GM18498 (cell line): ENCODE data around the gene DCTN1.

ENCODE experiments used
- ATAC-seq: cut with Tn5 transposase; IDR thresholded peaks from one replicate; pipeline ENCODE4 v1.9.1; 2021; ENCODE audit warnings: mild to moderate bottlenecking, moderate library complexity; ENCODE audit not compliant: unreplicated experiment

The DCTN1 gene

DNA sequence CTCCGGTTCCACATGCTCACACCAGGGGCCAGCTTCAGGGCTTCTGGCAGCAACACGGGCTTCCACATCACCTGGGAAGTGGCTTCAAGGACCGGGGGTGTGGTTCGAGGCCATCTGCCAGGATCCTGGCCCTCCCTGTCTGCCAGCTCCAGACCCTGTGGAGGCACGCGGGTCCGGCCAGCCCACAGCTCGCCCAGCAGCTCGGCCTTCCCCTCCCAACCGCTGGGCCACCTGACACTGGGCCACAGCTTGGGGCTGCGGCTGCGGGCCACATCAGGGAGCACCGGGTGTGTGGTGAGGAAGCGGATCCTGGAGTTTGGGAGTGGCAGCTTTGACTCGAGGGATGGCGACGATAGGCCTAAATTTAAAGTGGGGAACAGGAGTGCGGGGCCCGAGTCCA, 34.3 kb upstream of the DCTN1 start:
- ATAC-seq: no peak

DNA sequence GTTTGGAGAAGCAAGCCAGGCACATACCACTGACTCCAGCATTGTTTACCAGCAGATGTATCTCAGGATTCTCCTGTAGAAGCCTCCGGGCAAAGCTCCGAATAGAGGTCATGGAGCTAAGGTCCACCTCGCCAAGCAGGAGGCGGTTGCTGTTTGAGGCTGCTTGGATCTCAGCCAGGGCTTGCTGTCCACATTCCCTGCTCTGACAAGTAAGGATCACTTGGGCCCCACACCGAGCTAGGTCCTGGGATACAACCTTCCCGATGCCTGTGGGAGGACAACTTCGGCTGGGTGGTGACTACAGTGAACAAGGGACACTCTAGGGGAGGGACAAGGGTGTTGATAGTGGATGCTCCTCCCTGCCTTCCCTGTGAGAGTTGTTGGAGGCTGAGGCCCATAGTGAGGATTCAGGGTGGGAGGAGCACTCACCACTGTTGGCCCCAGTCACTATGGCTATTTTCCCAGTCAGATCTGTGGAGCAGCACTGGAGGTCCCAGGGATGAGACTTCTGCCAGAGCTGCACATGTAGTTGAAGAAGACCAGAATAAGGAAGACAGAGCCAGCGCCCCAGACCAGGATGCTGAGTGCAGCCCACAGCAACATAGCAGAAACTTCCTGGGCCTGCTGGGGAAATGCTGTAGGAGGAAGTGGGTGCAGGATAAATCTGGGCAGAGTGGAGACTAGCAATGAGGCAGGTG, 33.0 kb upstream of the DCTN1 start:
- ATAC-seq: no peak

GRCh38 chr2:74407682-74408081, 27.6 kb upstream of the DCTN1 start:
- ATAC-seq: no peak

DNA sequence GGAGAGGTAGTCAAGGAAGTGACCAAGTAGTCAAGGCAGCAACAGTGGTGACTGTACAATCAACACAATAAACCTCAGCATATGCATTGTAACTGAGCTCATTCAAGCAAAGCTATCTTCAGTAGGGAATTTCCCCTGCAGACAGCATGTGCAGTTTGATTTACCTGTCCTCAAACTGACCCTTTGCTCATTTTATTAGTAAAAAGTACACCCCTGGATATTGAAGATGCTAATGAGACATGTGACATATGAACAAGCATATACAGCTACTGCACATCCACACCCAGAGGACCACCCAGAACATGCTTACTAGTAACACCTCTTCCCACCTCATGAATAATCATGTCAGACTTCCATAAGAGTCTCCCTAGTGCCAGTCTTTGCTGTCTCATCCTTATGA, 25.9 kb upstream of the DCTN1 start:
- no peak for ATAC-seq

GRCh38 chr2:74401891-74402290, 21.8 kb upstream of the DCTN1 start:
- ATAC-seq: no peak

DNA sequence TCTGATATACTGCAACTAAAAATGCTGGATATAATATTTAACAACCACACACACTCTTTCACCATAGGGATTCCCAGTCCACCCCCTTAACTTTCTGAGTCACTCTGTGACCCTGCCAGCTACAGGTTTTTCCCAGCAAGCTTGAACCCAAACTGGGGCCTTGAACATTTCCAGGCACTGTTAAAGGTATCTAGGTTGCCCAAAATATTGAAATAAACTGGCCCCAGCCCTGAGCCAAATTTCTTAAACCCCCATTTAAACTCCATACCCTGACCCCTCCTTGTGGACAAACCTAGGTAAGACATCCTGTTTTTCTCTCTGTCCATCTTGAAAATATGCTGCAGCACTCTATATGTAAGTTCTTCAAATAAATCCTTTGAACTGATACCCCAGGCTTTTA, 19.7 kb upstream of the DCTN1 start:
- ATAC-seq: no peak

- no peak for ATAC-seq
Observed at GRCh38 chr2:74396149-74396548, 16.0 kb upstream of the DCTN1 start.

GRCh38 chr2:74393525-74393924, 13.4 kb upstream of the DCTN1 start:
- ATAC-seq: no peak

DNA sequence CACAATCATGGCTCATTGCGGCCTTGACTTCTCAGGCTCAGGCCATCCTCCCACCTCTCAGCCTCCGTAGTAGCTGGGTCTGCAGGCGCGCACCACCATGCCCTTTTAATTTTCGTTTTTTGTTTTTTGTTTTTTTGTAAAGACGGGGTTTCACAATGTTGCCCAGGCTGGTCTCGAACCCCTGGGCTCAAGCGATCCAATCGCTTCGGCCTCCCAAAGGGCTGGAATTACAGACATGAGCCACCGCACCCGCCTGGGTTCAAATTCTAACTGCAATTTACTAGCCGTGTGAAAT, 12.3 kb upstream of the DCTN1 start:
- no peak for ATAC-seq

DNA sequence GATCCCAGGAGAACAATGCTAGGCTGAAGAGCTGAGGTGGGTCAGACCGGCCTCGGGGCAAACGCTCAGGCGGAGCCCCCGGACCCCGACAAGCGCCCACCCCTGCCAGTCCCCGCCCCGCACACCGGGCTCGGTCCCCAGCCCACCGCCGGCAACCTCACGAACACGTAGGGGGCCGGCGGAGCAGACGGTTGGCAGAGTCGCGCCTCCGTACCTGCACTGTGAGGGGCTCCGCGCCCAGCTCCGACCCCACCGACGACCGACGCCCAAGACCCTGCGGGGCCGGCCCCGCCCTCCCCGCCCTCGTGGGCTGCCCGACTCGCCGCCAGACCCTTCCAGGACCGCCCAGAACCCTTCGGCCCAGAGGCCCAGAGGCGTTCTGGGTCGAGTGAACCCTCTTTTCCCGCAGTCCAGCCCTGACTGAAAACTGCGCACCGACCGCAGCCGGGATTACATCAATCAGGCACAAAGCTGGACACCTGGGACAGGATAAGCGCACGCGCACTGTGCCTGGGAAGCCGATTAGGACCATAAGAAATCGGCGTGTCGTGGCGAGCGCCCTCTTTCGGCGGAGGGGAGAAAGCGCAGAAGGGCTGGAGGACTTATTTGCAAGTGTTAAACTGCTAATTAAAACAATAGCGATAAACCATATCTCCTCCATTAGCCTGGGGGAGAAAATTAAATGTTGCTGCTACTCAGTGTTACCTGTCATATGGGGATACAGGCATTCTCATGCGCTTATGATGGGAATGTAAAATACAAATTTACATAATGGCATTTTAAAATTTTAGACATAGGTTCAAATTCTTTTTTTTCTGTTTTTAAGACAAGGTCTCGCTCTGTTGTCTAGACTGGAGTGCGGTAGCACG, 11.7 kb upstream of the DCTN1 start:
- ATAC-seq: peak; percentile 72

DNA sequence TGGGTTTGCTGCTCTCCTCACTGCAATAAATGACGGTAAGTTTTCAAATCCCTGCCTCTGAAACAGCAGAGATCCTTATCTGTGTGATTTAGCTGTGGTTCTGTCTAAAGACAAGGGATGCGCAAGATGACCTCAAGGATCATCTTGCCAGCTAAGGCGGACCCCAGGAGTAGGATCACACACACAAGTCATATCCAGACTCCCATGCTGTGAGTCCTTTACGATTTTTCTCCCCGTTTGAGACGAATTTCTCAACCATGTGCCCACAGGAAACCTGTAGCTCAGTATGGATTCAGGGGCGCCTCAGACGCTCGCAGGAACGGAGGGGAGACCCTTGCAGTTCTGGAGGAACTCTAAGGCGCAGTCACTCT, 11.1 kb upstream of the DCTN1 start:
- ATAC-seq: peak; percentile 27

- ATAC-seq: no peak
Observed at GRCh38 chr2:74390606-74391005, 10.5 kb upstream of the DCTN1 start.

DNA sequence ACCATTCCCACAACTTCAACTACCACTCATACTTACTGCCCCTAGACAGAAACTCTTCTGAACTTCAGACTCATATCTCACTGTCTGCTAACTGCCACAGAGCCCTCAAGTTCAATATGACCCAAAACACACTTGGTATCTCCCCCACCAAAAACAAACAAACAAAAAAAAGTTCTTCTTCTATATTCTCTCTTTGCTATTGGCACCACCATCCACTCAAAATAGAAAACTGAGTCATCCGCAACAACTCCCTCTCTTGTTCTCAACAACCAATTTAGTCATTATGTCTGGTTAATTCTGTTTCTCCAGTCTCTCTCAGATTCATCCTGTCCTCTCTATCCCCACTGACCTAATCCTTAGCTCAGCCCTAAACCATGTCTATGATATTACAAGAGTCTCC, 7.2 kb upstream of the DCTN1 start:
- ATAC-seq: no peak

- ATAC-seq: no peak
Observed at GRCh38 chr2:74385396-74385795, 5.3 kb upstream of the DCTN1 start.

DNA sequence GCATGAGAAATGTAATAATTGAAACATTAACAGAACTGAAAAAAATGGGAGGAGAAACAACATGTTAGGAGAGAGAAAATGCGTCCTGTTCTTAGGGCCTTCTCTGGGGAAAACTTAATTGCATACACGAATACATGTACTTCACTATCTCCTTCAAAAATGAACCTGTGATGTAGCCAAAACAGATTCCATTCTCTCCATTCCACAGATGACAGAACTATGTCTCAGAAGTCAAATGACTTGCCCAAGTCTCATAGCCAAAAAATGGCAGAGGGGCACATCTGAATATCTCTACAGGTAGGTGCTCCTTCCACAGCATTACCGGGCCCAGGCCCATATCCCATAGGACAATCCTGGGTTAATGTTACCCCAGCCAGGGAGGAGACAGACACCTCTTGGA, 3.9 kb upstream of the DCTN1 start:
- no peak for ATAC-seq

DNA sequence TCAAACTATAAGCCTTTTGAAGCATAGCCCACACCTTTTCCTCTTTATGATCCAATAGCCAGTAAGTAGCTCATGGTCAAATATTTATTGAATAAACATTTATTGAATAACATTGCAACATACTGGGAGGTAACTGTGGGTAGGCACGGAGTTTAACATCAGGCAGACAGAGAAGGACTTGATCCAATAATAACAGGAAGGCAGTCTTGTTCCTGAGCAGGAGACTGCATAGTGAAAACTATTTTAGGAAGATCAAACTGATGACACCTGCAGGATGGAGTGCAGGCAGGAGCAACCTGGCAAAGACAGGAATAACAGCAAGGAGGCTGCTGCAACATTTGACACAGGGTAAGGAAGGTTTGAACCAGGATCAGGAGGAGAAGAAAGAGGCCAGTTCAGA, 3.1 kb upstream of the DCTN1 start:
- ATAC-seq: no peak

DNA sequence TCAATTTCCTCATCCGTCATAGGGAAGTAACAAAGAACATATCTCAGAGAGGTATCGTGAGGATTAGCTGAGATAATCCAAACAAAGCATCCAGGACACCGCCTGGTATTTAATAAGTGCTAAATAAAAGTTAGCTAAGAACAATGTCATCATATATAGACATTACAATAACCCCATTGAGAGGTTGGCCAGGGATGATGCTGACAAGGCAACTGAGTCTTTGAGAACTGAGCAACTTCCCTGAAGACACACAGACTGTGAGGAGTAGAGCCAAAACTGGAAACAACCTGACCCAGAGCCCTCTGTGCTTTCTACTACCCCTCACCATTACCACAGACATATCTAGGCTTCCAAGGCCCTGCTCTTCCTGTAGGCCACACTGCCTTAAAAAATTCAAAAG, 1.6 kb upstream of the DCTN1 start:
- ATAC-seq: no peak

DNA sequence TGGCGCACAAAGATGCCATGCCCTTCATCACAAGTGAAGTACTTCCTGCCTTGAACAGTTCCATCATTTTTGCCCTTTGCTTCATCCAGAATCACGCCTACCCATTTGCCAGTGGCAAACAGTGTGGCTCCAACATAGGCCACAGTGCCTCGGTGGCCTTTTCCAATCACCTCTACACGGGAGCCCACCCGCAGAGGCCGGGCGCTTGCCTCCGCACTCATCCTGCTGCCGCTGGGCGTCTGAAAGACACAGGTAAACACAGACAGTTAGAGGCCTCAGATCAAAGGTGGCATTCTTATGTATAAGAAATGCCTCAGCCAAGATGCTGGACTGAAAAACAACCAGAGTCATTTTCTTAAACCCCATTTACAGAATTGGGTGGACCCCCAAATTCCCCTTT, 2.1 kb downstream of the DCTN1 start:
- ATAC-seq: no peak

- ATAC-seq: no peak
Observed at GRCh38 chr2:74375838-74376237, 4.3 kb downstream of the DCTN1 start.

DNA sequence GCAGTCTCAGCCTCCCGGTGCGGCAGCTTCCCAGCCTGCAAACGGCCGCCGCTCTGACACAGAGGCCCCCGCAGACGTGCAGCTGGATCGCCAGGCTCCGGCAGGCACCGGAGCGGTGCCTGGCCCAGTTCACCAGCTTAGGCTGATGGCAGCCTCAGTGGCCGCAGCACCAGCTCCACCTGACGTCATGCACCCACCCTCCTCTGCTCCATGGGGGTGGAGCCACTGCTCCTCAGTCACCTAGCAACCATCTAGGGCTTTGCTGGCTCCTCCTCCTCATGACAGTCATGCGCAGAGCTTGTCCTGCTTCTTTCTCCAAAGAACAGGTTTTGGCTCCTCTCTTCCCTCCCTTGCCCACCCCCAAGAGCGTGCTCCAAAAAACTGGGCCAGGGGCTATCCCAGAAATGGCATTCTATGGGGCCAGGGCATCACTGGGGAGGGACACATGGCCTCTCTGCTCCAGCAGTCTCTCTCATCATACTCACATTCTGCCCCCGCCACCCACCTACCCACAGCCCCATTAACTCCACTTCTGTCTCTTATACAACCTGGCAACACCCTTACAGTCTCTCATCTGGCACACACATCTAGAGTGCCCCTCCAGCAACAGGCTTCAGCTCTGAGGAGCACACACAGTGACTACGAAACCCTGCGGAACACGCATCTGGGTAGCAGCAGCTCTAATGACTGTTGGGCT, 5.5 kb downstream of the DCTN1 start:
- no peak for ATAC-seq

- no peak for ATAC-seq
Observed at GRCh38 chr2:74373985-74374384, 6.1 kb downstream of the DCTN1 start.

DNA sequence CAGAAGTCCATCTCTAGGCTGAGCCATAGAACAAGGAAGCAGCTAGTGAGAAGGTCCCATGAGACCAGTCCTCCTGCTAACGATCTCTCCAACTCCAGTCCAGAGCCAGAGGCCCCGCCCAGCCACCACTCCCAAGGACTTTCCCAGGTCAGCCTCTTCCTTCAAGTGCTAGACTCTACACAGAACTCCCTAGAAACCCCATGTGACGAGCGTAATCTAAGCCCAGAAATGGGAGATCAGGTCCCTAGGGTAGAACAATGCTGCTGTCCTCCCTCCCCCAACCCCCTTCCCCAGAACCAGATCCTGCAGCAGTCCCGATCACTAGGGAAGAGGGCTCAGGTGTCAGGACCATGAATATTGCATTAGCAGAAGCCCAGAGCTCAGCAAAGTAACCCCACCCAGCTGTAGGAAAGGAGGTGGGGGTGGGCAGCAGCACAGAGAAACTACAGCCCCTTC, 6.9 kb downstream of the DCTN1 start:
- no peak for ATAC-seq
